GM19463 (cell line): ENCODE results near the gene INPP5D.
A peak's percentile ranks its signal among the peaks of the same experiment; 100 is the strongest.
"Not testable (repeated sequence)": the region's sequence is repeated elsewhere in the genome, so short reads cannot be mapped to it uniquely, and the experiment has no call there.

Experiments
- ATAC-seq: cut with Tn5 transposase; IDR thresholded peaks from one replicate; pipeline ENCODE4 v1.9.1; 2021; ENCODE audit warnings: mild to moderate bottlenecking, moderate library complexity; ENCODE audit not compliant: unreplicated experiment

INPP5D gene

GRCh38 chr2:233200790-233201189, 140.6 kb downstream of the INPP5D start:
- ATAC-seq, result not testable (repeated sequence)

- no peak for ATAC-seq
These were observed 141.3 kb downstream of the INPP5D start for GRCh38 chr2:233201258-233202013.

GRCh38 chr2:233202531-233202944, 142.4 kb downstream of the INPP5D start:
- no peak for ATAC-seq

GRCh38 chr2:233203060-233203459, 142.9 kb downstream of the INPP5D start:
- no peak for ATAC-seq

- no peak for ATAC-seq
These were observed 144.3 kb downstream of the INPP5D start for GRCh38 chr2:233204286-233204936.

GRCh38 chr2:233208382-233209116, 148.4 kb downstream of the INPP5D start:
- ATAC-seq, result no peak

- ATAC-seq, result no peak
These were observed 149.0 kb downstream of the INPP5D start for GRCh38 chr2:233209117-233209532.

- no peak for ATAC-seq
These were observed 149.5 kb downstream of the INPP5D start for GRCh38 chr2:233209533-233210171.

- no peak for ATAC-seq
These were observed 150.1 kb downstream of the INPP5D start for GRCh38 chr2:233210281-233210680.

- ATAC-seq, result no peak
These were observed 150.9 kb downstream of the INPP5D start for GRCh38 chr2:233210843-233211547.

GRCh38 chr2:233211548-233211895, 151.4 kb downstream of the INPP5D start:
- no peak for ATAC-seq

GRCh38 chr2:233213011-233213410, 152.9 kb downstream of the INPP5D start:
- no peak for ATAC-seq

GRCh38 chr2:233213975-233214374, 153.8 kb downstream of the INPP5D start:
- no peak for ATAC-seq

GRCh38 chr2:233217892-233218377, 157.8 kb downstream of the INPP5D start:
- ATAC-seq, result no peak

- ATAC-seq, result no peak
These were observed 158.7 kb downstream of the INPP5D start for GRCh38 chr2:233218836-233219235.

GRCh38 chr2:233219848-233220247, 159.7 kb downstream of the INPP5D start:
- ATAC-seq, result no peak

GRCh38 chr2:233221378-233222063, 161.4 kb downstream of the INPP5D start:
- no peak for ATAC-seq

GRCh38 chr2:233223059-233223894, 163.1 kb downstream of the INPP5D start:
- peak; percentile 85 for ATAC-seq
